Fibroblast of mammary gland (primary cell): ENCODE measurements around the gene KANK2.
"Not testable (repeated sequence)": the region's sequence is repeated elsewhere in the genome, so short reads cannot be mapped to it uniquely, and the experiment has no call there.

ENCODE experiments used
- DNase-seq: peaks from one replicate; pipeline ENCODE4 v3.0.0-alpha.2; 2010; ENCODE audit warnings: low read depth
- H3K4me3 ChIP-seq: 2 replicates; pipeline ENCODE4 v1.5.1; 2011; ENCODE audit warnings: low read depth, mild to moderate bottlenecking, low read length, moderate library complexity; ENCODE audit not compliant: control insufficient read depth
- CTCF ChIP-seq: conservative IDR thresholded peaks from 2 replicates; pipeline ENCODE4 v1.5.1; 2011; ENCODE audit warnings: low read depth, low read length, inconsistent platforms; ENCODE audit not compliant: control insufficient read depth, insufficient read depth

KANK2 gene

GRCh38 chr19:11165486-11166030, 31.8 kb downstream of the KANK2 start:
- no peak overlapping the region for H3K4me3 ChIP-seq
- DNase-seq = peak; percentile 60
- TF ChIP-seq CTCF = no peak

GRCh38 chr19:11164879-11165406, 32.4 kb downstream of the KANK2 start:
- DNase-seq = peak; percentile 92
- TF ChIP-seq CTCF = no peak
- no peak overlapping the region for H3K4me3 ChIP-seq

- no peak for TF ChIP-seq CTCF
- H3K4me3 ChIP-seq = no peak overlapping the region
- DNase-seq = no peak
Measured at GRCh38 chr19:11164296-11164695, 33.0 kb downstream of the KANK2 start.

- DNase-seq, H3K4me3 ChIP-seq: not testable (repeated sequence)
Measured at GRCh38 chr19:11160440-11160768, 36.9 kb downstream of the KANK2 start.

- H3K4me3 ChIP-seq = no peak overlapping the region
- peak; percentile 66 for DNase-seq
- no peak for TF ChIP-seq CTCF
Measured at GRCh38 chr19:11159598-11160439, 37.5 kb downstream of the KANK2 start.

- peak; percentile 99 for DNase-seq
- no peak for TF ChIP-seq CTCF
- H3K4me3 ChIP-seq = peak within 1 kb of the TSS; percentile 83
Measured at GRCh38 chr19:11155373-11156120, 41.8 kb downstream of the KANK2 start, which contains the start of gene SPC24. TSS of gene SPC24 (minus strand) at chr19:11155782. CDS start at chr19:11155776, 6 bp downstream.

- DNase-seq = no peak
- peak overlapping the region; percentile 83 for H3K4me3 ChIP-seq
- TF ChIP-seq CTCF = no peak
Measured at GRCh38 chr19:11154683-11155047, 42.7 kb downstream of the KANK2 start.
